Endothelial cell of umbilical vein (primary cell): ENCODE results near the gene TBX4. TPM values are rescaled to one million over a fixed set of nuclear protein-coding genes. Genes with fewer than 3 reads are reported as not detected.

Experiments used
- BruUV-seq: library from RNA; stranded (reverse); fragments of 400-500 nt; replicated peaks from 2 replicates; lab custom pipeline; 2021; lab: Mats Ljungman, UMichigan
- CTCF ChIA-PET: fragments of 300-600, 350-600 bp; sonication (Branson Sonifier 250); formaldehyde crosslinking; loops from one replicate; lab custom pipeline; 2021; ENCODE audit warnings: antibody characterized with exemption, inconsistent platforms; lab: Charles Lee
- POLR2A ChIA-PET: fragments of 300-600, 350-600 bp; sonication (Branson Sonifier 250); formaldehyde crosslinking; loops from one replicate; lab custom pipeline; 2021; ENCODE audit warnings: antibody characterized with exemption, inconsistent platforms; lab: Charles Lee
- DNase-seq: peaks from one replicate; pipeline ENCODE4 v3.0.0-alpha.2; 2011; ENCODE audit warnings: low read depth, low spot score
- FAIRE-seq: peaks from 2 replicates; lab custom pipeline; 2011; peaks lifted over from hg19 to GRCh38; lab: Jason Lieb, UNC
- H2AFZ ChIP-seq: 2 replicates; pipeline ENCODE4 v1.6.0; 2012; ENCODE audit warnings: low read depth, low read length, control low read depth, inconsistent platforms
- H3K27ac ChIP-seq: 2 replicates; pipeline ENCODE4 v1.5.1; 2011; ENCODE audit warnings: low read depth, mild to moderate bottlenecking, control low read depth, low read length, moderate library complexity; ENCODE audit not compliant: insufficient read depth
- H3K27me3 ChIP-seq, 2 experiments: 2 replicates each; pipeline versions ENCODE4 v1.6.0 to v1.6.1; 2011; ENCODE audit warnings: low read length in 2 of 2, mixed read lengths in 1 of 2; ENCODE audit not compliant: control insufficient read depth in 2 of 2, insufficient read depth in 2 of 2
- H3K36me3 ChIP-seq, 2 experiments: 2 replicates in 1 of 2; 3 replicates in 1 of 2; pipeline ENCODE4 v1.5.1; 2011; ENCODE audit warnings: low read length in 2 of 2, mild to moderate bottlenecking in 1 of 2, moderate library complexity in 1 of 2; ENCODE audit not compliant: control insufficient read depth in 2 of 2, insufficient read depth in 2 of 2; ENCODE audit errors: extremely low read depth in 1 of 2
- H3K4me1 ChIP-seq: 3 replicates; pipeline ENCODE4 v1.5.1; 2011; ENCODE audit warnings: mild to moderate bottlenecking, low read length; ENCODE audit not compliant: control insufficient read depth, insufficient read depth; ENCODE audit errors: extremely low read depth
- H3K4me2 ChIP-seq: 2 replicates; pipeline ENCODE4 v1.6.1; 2011; ENCODE audit warnings: low read length, control low read depth, mixed read lengths; ENCODE audit not compliant: insufficient read depth
- H3K4me3 ChIP-seq, 3 experiments: fragments of 200-600 bp in 1 of 3; sonication (generic), shearing (Covaris generic) in 1 of 3; replicated peaks in 1 of 3; 2 replicates each; pipeline ENCODE4 v1.5.1; 2011 to 2016; ENCODE audit warnings: control low read depth in 3 of 3, low read length in 3 of 3, mild to moderate bottlenecking in 2 of 3, inconsistent platforms in 1 of 3, low read depth in 1 of 3, moderate library complexity in 1 of 3; ENCODE audit not compliant: insufficient read depth in 1 of 3
- H3K79me2 ChIP-seq: 2 replicates; pipeline ENCODE4 v1.6.0; 2012; ENCODE audit warnings: low read length, inconsistent platforms; ENCODE audit not compliant: control insufficient read depth, insufficient read depth
- H3K9ac ChIP-seq: replicated peaks from 2 replicates; pipeline ENCODE3; 2011; ENCODE audit warnings: low read length, control low read depth; ENCODE audit not compliant: insufficient read depth; ENCODE audit errors: extremely low read depth
- H3K9me1 ChIP-seq: replicated peaks from 3 replicates; pipeline ENCODE4 v1.6.0; 2011; ENCODE audit warnings: mild to moderate bottlenecking, low read length; ENCODE audit not compliant: control insufficient read depth, insufficient read depth; ENCODE audit errors: extremely low read depth
- H3K9me3 ChIP-seq: replicated peaks from 2 replicates; pipeline ENCODE4 v1.5.1; 2012; ENCODE audit warnings: low read length, inconsistent platforms; ENCODE audit not compliant: control insufficient read depth, insufficient read depth
- H4K20me1 ChIP-seq: replicated peaks from 2 replicates; pipeline ENCODE3; 2011; ENCODE audit warnings: mild to moderate bottlenecking, low read length; ENCODE audit not compliant: control insufficient read depth, insufficient read depth; ENCODE audit errors: extremely low read depth
- EZH2 ChIP-seq: IDR thresholded peaks from 2 replicates; pipeline ENCODE4 v1.6.1; 2012; ENCODE audit warnings: borderline replicate concordance, low read depth, mild to moderate bottlenecking, moderate library complexity, low read length, inconsistent platforms; ENCODE audit not compliant: severe bottlenecking
- FOS ChIP-seq: IDR thresholded peaks from 2 replicates; pipeline ENCODE4 v1.6.1; 2011; ENCODE audit warnings: mild to moderate bottlenecking, low read length, moderate library complexity, borderline replicate concordance; ENCODE audit not compliant: insufficient read depth
- GATA2 ChIP-seq: IDR thresholded peaks from 2 replicates; pipeline ENCODE4 v1.7.0; 2011; ENCODE audit warnings: low read depth, mild to moderate bottlenecking, moderate library complexity, mixed read lengths, low read length; ENCODE audit not compliant: insufficient read length, insufficient read depth
- JUN ChIP-seq: IDR thresholded peaks from 2 replicates; pipeline ENCODE4 v1.6.1; 2011; ENCODE audit warnings: borderline replicate concordance, low read depth; ENCODE audit not compliant: insufficient read length, insufficient read depth
- MYC ChIP-seq: IDR thresholded peaks from one replicate; pipeline ENCODE4 v1.6.1; 2011; ENCODE audit warnings: mild to moderate bottlenecking, low read depth, low read length
- POLR2AphosphoS5 ChIP-seq: IDR thresholded peaks from 2 replicates; pipeline ENCODE4 v1.6.1; 2012; ENCODE audit warnings: low read depth, mild to moderate bottlenecking, control low read depth, low read length, moderate library complexity; ENCODE audit not compliant: insufficient read depth
- dilution Hi-C: fragments of 300-500 bp; cut with MboI; formaldehyde crosslinking; loops from one replicate; pipeline ENCODE4 v1.15.0; 2019; ENCODE audit warnings: low sequenced_read_pairs; ENCODE audit not compliant: extremely low pct_ligation_motif_present
- intact Hi-C: fragments of 100-400 bp; cut with micrococcal nuclease; formaldehyde crosslinking; loops from one replicate; pipeline ENCODE4 v1.10.0; 2022
- polyA plus RNA-seq, 4 experiments: library from polyadenylated mRNA; depleted of rRNA in 3 of 4; stranded (reverse) in 3 of 4; unstranded in 1 of 4; fragments of >200 nt; gene quantifications; 2 replicates each; pipeline versions ENCODE4 v1.2.1 to v1.2.3, GENCODE V29; 2011 to 2012; ENCODE audit warnings: missing spikeins in 1 of 4
- total RNA-seq: library from RNA; stranded (reverse); gene quantifications from 2 replicates; pipeline ENCODE4 v1.2.3, GENCODE V29; 2021
- TF ChIP-seq, protein P1 (sequence below), 2 donors: IDR thresholded peaks; 1 replicate in 1 of 2; 2 replicates in 1 of 2; pipeline ENCODE4 v1.5.1; 2011; ENCODE audit warnings: low read length in 2 of 2, mild to moderate bottlenecking in 2 of 2, moderate library complexity in 2 of 2, control low read depth in 1 of 2, inconsistent platforms in 1 of 2, low read depth in 1 of 2; ENCODE audit not compliant: insufficient read depth in 1 of 2; ENCODE audit errors: extremely low read depth in 1 of 2
- TF ChIP-seq, protein P2 (sequence below): IDR thresholded peaks from 2 replicates; pipeline ENCODE4 v1.6.1; 2011; ENCODE audit not compliant: insufficient read depth, insufficient read length

The TBX4 gene
- total and polyA plus RNA-seq, 2 donors (not counting 3 experiments of a cell fraction or from before 2014, with no cell fraction given) = not detected

DNA sequence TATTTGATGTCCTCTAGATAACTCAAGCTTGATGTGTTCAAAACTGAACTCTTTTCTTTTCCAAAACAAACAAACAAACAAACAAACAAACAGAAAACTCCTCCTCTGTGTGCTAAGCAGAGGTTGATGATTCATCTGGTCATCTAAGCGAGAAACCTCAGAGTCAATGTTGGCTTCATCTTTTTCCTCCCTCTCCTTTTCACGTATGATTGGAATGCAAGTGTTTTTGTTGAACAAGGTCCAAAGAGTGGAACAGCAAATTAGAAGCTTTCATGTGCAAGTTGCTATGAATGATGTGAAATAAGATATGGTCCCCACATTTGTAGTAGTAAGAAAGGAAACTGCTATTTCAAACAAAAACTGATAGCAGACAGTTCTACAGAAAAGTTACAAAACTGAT is 52.5 kb downstream of the TBX4 start:
- peaks cover 3 to 6% of the 10 kb centered on the region in 2 experiments for H3K27me3 ChIP-seq
- BruUV-seq = no TSS peak
- no peaks in the 10 kb centered on the region for H3K9me1 ChIP-seq
- H4K20me1 ChIP-seq = no peaks in the 10 kb centered on the region
- peak; percentile 39 for DNase-seq
- no peak overlapping the region for H2AFZ ChIP-seq
- no peak overlapping the region for H3K27ac ChIP-seq
- no peak for TF ChIP-seq JUN
- TF ChIP-seq, protein P1, sequence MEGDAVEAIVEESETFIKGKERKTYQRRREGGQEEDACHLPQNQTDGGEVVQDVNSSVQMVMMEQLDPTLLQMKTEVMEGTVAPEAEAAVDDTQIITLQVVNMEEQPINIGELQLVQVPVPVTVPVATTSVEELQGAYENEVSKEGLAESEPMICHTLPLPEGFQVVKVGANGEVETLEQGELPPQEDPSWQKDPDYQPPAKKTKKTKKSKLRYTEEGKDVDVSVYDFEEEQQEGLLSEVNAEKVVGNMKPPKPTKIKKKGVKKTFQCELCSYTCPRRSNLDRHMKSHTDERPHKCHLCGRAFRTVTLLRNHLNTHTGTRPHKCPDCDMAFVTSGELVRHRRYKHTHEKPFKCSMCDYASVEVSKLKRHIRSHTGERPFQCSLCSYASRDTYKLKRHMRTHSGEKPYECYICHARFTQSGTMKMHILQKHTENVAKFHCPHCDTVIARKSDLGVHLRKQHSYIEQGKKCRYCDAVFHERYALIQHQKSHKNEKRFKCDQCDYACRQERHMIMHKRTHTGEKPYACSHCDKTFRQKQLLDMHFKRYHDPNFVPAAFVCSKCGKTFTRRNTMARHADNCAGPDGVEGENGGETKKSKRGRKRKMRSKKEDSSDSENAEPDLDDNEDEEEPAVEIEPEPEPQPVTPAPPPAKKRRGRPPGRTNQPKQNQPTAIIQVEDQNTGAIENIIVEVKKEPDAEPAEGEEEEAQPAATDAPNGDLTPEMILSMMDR (IDR thresholded peaks at IDR 0.05; ENCODE audit: extremely low read depth in 1 of 2, insufficient read depth in 1 of 2, low read depth in 1 of 2, low read length in 2 of 2) = no peak
- no peak for TF ChIP-seq MYC
- TF ChIP-seq FOS = no peak
- no peak for TF ChIP-seq POLR2AphosphoS5
- no peak for TF ChIP-seq GATA2
- TF ChIP-seq EZH2 = no peak
- TF ChIP-seq, protein P2, sequence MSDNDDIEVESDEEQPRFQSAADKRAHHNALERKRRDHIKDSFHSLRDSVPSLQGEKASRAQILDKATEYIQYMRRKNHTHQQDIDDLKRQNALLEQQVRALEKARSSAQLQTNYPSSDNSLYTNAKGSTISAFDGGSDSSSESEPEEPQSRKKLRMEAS = no peak
- no peak for FAIRE-seq
- no peaks in the 10 kb centered on the region for H3K9me3 ChIP-seq
- no peak overlapping the region for H3K4me2 ChIP-seq
- no peak overlapping the region for H3K9ac ChIP-seq
- no peaks in the 10 kb centered on the region for H3K4me1 ChIP-seq
- no peak overlapping the region for H3K4me3 ChIP-seq
- dilution Hi-C loops (no loop called here), intact Hi-C loops (no loop called here)
- H3K36me3 ChIP-seq = no peaks in the 10 kb centered on the region
- H3K79me2 ChIP-seq = no peaks in the 10 kb centered on the region
- CTCF ChIA-PET = no interaction called here
- POLR2A ChIA-PET = no interaction called here
